GM18861 (cell line): Measurements from ENCODE around the gene WNT16.
A peak's percentile ranks its signal among the peaks of the same experiment; 100 is the strongest.
"Not testable (repeated sequence)": the region's sequence is repeated elsewhere in the genome, so short reads cannot be mapped to it uniquely, and the experiment has no call there.

Source experiments
- ATAC-seq: cut with Tn5 transposase; IDR thresholded peaks from one replicate; pipeline ENCODE4 v1.9.1; 2021; ENCODE audit not compliant: unreplicated experiment

The WNT16 gene

GRCh38 chr7:121305109-121305508 is 23.7 kb upstream of the WNT16 start:
- no peak for ATAC-seq

- ATAC-seq = no peak
Measured at GRCh38 chr7:121306565-121306964, 22.2 kb upstream of the WNT16 start.

GRCh38 chr7:121307021-121307574 is 21.7 kb upstream of the WNT16 start:
- no peak for ATAC-seq

- ATAC-seq = no peak
Measured at GRCh38 chr7:121313220-121313792, 15.5 kb upstream of the WNT16 start.

GRCh38 chr7:121313793-121314676 is 14.8 kb upstream of the WNT16 start:
- ATAC-seq = peak; percentile 94

- not testable (repeated sequence) for ATAC-seq
Measured at GRCh38 chr7:121315170-121315569, 13.6 kb upstream of the WNT16 start.

- no peak for ATAC-seq
Measured at GRCh38 chr7:121322460-121322859, 6.3 kb upstream of the WNT16 start.

GRCh38 chr7:121323515-121324302 is 5.1 kb upstream of the WNT16 start:
- no peak for ATAC-seq

- ATAC-seq = no peak
Measured at GRCh38 chr7:121327671-121328070, 1.1 kb upstream of the WNT16 start.

GRCh38 chr7:121329191-121330052 is 622 bp downstream of the WNT16 start:
- ATAC-seq = no peak

GRCh38 chr7:121330053-121330833 is 1.4 kb downstream of the WNT16 start:
- ATAC-seq = no peak

- ATAC-seq = no peak
Measured at GRCh38 chr7:121331048-121331447, 2.2 kb downstream of the WNT16 start.

- ATAC-seq = no peak
Measured at GRCh38 chr7:121331574-121331973, 2.8 kb downstream of the WNT16 start.

- ATAC-seq = no peak
Measured at GRCh38 chr7:121334376-121334775, 5.6 kb downstream of the WNT16 start.

- ATAC-seq = no peak
Measured at GRCh38 chr7:121334875-121335648, 6.3 kb downstream of the WNT16 start.

GRCh38 chr7:121336579-121336978 is 7.8 kb downstream of the WNT16 start:
- ATAC-seq = no peak

- ATAC-seq = no peak
Measured at GRCh38 chr7:121337398-121337797, 8.6 kb downstream of the WNT16 start.

GRCh38 chr7:121339082-121339481 is 10.3 kb downstream of the WNT16 start:
- ATAC-seq = no peak

- ATAC-seq = no peak
Measured at GRCh38 chr7:121341933-121342332, 13.1 kb downstream of the WNT16 start.
